Endothelial cell of umbilical vein (primary cell): ENCODE measurements around the gene FOXP1.

ENCODE experiments used
- JUN ChIP-seq: IDR thresholded peaks from 2 replicates; pipeline ENCODE4 v1.6.1; 2011; ENCODE audit warnings: borderline replicate concordance, low read depth; ENCODE audit not compliant: insufficient read length, insufficient read depth
- TF ChIP-seq, protein P1 (sequence below), 2 donors: IDR thresholded peaks; 1 replicate in 1 of 2; 2 replicates in 1 of 2; pipeline ENCODE4 v1.5.1; 2011; ENCODE audit warnings: low read length in 2 of 2, mild to moderate bottlenecking in 2 of 2, moderate library complexity in 2 of 2, control low read depth in 1 of 2, inconsistent platforms in 1 of 2, low read depth in 1 of 2; ENCODE audit not compliant: insufficient read depth in 1 of 2; ENCODE audit errors: extremely low read depth in 1 of 2

- TF ChIP-seq, protein P1, sequence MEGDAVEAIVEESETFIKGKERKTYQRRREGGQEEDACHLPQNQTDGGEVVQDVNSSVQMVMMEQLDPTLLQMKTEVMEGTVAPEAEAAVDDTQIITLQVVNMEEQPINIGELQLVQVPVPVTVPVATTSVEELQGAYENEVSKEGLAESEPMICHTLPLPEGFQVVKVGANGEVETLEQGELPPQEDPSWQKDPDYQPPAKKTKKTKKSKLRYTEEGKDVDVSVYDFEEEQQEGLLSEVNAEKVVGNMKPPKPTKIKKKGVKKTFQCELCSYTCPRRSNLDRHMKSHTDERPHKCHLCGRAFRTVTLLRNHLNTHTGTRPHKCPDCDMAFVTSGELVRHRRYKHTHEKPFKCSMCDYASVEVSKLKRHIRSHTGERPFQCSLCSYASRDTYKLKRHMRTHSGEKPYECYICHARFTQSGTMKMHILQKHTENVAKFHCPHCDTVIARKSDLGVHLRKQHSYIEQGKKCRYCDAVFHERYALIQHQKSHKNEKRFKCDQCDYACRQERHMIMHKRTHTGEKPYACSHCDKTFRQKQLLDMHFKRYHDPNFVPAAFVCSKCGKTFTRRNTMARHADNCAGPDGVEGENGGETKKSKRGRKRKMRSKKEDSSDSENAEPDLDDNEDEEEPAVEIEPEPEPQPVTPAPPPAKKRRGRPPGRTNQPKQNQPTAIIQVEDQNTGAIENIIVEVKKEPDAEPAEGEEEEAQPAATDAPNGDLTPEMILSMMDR (IDR thresholded peaks at IDR 0.05; ENCODE audit: extremely low read depth in 1 of 2, insufficient read depth in 1 of 2, low read depth in 1 of 2, low read length in 2 of 2), result no peak
- no peak for TF ChIP-seq JUN
Observed at GRCh38 chr3:71133865-71134264, 449.7 kb downstream of the FOXP1 start.
